ENCODE results near the gene UMODL1. TPM values are rescaled to one million over a fixed set of nuclear protein-coding genes. Genes with fewer than 3 reads are reported as not detected.

Gene UMODL1
- total RNA-seq, 1 experiment from 2014 or later = not detected

DNA sequence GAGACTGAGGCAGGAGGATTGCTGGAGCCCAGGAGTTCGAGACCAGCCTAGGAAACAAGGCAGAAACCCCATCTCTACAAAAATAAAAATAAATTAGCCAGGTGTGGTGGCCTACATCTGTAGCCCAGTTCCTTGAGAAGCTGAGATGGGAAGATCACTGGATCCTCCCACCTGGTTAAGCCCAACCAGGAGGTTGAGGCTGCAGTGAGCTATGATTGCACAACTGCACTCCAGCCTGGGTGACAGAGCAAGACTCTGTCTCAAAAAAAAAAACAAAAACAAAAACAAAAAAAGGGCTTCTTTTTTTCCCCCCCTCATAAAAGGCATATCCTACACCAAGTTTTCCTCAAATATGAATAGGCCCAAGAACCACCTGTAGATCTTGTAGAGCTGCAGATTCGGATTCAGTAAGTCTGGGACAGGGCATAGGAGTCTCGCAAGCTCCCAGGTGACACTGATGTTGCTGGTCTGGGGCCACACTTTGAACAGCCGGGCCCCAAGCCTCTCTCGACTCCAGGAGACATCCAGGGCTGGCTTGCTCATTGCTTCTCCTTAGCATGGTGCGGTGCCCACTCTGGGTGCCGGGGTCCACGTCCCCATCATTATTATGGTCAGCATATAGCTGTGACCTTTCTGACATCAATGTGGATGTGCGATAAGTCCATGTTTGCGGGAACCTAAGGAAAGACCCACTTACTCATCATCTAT lies 22.1 kb upstream of the UMODL1 start:
- peaks cover 5% of the 10 kb centered on the region; the same call in 1 of the 2 replicates for H3K27me3 ChIP-seq (ENCODE audit: insufficient read depth, low read depth)
- intact Hi-C loops (cut with micrococcal nuclease; ENCODE audit: unreplicated experiment) = no loop called here
- H3K36me3 ChIP-seq (ENCODE audit: low read depth) = no peaks in the 10 kb centered on the region
- TF ChIP-seq EZH2 (IDR thresholded peaks at IDR 0.05; ENCODE audit: low read depth) = no peak
- TF ChIP-seq, protein P1, sequence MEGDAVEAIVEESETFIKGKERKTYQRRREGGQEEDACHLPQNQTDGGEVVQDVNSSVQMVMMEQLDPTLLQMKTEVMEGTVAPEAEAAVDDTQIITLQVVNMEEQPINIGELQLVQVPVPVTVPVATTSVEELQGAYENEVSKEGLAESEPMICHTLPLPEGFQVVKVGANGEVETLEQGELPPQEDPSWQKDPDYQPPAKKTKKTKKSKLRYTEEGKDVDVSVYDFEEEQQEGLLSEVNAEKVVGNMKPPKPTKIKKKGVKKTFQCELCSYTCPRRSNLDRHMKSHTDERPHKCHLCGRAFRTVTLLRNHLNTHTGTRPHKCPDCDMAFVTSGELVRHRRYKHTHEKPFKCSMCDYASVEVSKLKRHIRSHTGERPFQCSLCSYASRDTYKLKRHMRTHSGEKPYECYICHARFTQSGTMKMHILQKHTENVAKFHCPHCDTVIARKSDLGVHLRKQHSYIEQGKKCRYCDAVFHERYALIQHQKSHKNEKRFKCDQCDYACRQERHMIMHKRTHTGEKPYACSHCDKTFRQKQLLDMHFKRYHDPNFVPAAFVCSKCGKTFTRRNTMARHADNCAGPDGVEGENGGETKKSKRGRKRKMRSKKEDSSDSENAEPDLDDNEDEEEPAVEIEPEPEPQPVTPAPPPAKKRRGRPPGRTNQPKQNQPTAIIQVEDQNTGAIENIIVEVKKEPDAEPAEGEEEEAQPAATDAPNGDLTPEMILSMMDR (conservative IDR thresholded peaks at IDR 0.05) = no peak
- no peaks in the 10 kb centered on the region for H3K79me2 ChIP-seq (ENCODE audit: low read depth)
- H3K9me2 ChIP-seq (ENCODE audit: insufficient read depth) = no peaks in the 10 kb centered on the region
- H3K27ac ChIP-seq = no peak overlapping the region
- no peak overlapping the region for H3K4me3 ChIP-seq
- no peak overlapping the region for H2AFZ ChIP-seq
- H3K4me1 ChIP-seq (replicated peaks; ENCODE audit: insufficient read depth) = no peaks in the 10 kb centered on the region
- no peaks in the 10 kb centered on the region for H4K20me1 ChIP-seq (ENCODE audit: insufficient read depth)
- H3K4me2 ChIP-seq = no peak overlapping the region
- ChIA-PET CTCF (interaction anchor here (0.6 kb wide), 1 partner anchor 271 kb away, joined by 3 read pairs; no protein-coding TSS in a partner anchor), POLR2A (ENCODE audit: unreplicated experiment) (no interaction called here)
- H3F3A ChIP-seq (ENCODE audit: insufficient read depth, low read depth) = no peaks in the 10 kb centered on the region
- DNase-seq = no peak
- no peaks in the 10 kb centered on the region for H3K9me3 ChIP-seq (ENCODE audit: insufficient read depth, low read depth)
- no TSS peak for BruUV-seq (replicated peaks)

DNA sequence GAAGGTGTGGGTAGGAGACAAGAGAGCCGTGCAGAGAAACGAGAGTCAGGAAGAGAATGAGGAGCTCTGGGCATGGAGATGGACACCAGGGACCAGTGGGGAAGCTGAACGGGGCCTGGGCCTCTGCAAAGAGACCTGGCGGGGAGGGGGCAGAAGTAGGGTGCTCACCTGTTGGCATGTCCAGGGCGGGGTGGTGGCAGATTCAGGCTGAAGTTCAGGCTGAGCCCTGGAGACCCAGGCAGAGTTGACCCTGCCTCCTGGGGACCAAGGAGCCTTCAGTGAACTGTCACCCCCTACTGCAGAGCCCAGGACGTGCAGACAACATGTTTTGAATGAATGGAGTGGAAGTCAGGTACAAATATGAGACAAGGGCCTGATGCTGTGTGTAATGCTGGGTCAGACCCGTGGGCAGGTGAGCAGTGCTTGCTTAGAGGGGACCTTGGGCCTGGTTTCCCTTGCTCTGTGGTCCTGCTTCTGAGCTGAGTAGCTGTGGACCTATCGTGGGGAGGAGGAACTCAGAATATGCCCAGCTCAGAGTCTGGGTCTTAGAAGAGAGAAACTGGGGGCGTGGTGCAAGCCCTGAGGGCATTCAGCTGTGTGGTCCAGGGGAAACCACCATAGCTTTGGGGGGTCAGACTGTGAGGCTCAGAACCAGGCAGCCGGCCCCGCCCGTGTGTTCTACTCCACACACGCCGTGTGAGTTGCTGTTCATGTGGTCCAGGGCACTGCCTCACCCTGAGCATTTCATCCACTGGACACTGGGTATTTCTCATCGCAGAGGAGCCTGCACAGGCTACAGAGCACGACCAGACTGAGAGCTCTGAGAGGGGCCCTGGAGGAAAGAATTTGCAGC lies 21.3 kb upstream of the UMODL1 start:
- Histone ChIP-seq H4K20me1 (ENCODE audit: insufficient read depth) (no peaks in the 10 kb centered on the region), H3F3A (ENCODE audit: insufficient read depth, low read depth) (no peaks in the 10 kb centered on the region), H3K36me3 (ENCODE audit: low read depth) (no peaks in the 10 kb centered on the region), H3K9me3 (ENCODE audit: insufficient read depth, low read depth) (no peaks in the 10 kb centered on the region), H3K4me3 (no peak overlapping the region), H3K79me2 (ENCODE audit: low read depth) (no peaks in the 10 kb centered on the region), H3K27me3 (ENCODE audit: insufficient read depth, low read depth) (peaks cover 5% of the 10 kb centered on the region; the same call in 1 of the 2 replicates), H3K4me2 (no peak overlapping the region), H3K4me1 (replicated peaks; ENCODE audit: insufficient read depth) (no peaks in the 10 kb centered on the region), H3K9me2 (ENCODE audit: insufficient read depth) (no peaks in the 10 kb centered on the region), H3K27ac (no peak overlapping the region), H2AFZ (no peak overlapping the region)
- intact Hi-C loops (cut with micrococcal nuclease; ENCODE audit: unreplicated experiment) = no loop called here
- ChIA-PET CTCF (interaction anchor here (0.6 kb wide), 1 partner anchor 271 kb away, joined by 3 read pairs; no protein-coding TSS in a partner anchor), POLR2A (ENCODE audit: unreplicated experiment) (no interaction called here)
- no peak for DNase-seq
- TF ChIP-seq EZH2 (IDR thresholded peaks at IDR 0.05; ENCODE audit: low read depth) = no peak
- TF ChIP-seq, protein P1 (conservative IDR thresholded peaks at IDR 0.05) = no peak
- BruUV-seq (replicated peaks) = no TSS peak

DNA sequence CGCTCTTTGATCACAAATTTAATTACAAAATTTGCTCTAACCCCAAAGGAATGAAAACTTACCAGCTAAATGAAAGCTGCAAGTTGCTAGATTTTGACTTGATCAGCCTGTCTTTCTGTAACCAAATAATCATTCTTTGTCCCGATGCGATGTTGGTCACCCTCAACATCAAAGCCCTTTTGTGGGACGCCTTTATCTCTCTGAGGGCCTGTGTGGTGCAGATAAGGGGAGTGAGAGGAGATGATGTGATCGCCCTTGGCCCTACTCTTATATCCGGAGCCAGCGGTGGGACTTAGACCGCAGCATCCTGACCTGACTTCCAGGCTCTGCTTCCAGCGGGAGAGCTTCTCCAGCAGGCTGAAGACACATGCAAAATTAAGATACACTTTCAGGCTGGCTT lies 19.3 kb upstream of the UMODL1 start:
- CTCF ChIA-PET = no interaction called here
- Histone ChIP-seq H3K9me3 (ENCODE audit: insufficient read depth, low read depth) (no peaks in the 10 kb centered on the region), H3K4me2 (no peak overlapping the region), H3K79me2 (ENCODE audit: low read depth) (no peaks in the 10 kb centered on the region), H3F3A (ENCODE audit: insufficient read depth, low read depth) (peaks cover 2% of the 10 kb centered on the region; the same call in 1 of the 2 replicates), H3K4me1 (replicated peaks; ENCODE audit: insufficient read depth) (peaks cover 8% of the 10 kb centered on the region), H3K9me2 (ENCODE audit: insufficient read depth) (no peaks in the 10 kb centered on the region), H3K36me3 (ENCODE audit: low read depth) (no peaks in the 10 kb centered on the region), H4K20me1 (ENCODE audit: insufficient read depth) (no peaks in the 10 kb centered on the region), H3K27me3 (ENCODE audit: insufficient read depth, low read depth) (peaks cover 5% of the 10 kb centered on the region; the same call in 1 of the 2 replicates), H3K27ac (no peak overlapping the region), H3K4me3 (no peak overlapping the region), H2AFZ (no peak overlapping the region)
- intact Hi-C loops (cut with micrococcal nuclease; ENCODE audit: unreplicated experiment) = no loop called here
- TF ChIP-seq EZH2 (IDR thresholded peaks at IDR 0.05; ENCODE audit: low read depth) = no peak
- TF ChIP-seq, protein P1 (conservative IDR thresholded peaks at IDR 0.05) = no peak
- BruUV-seq (replicated peaks) = no TSS peak
- no peak for DNase-seq
- POLR2A ChIA-PET (ENCODE audit: unreplicated experiment) = no interaction called here
